ENCODE results near the gene RABGAP1L.

GRCh38 chr1:174131032-174131638 is 28.2 kb upstream of the RABGAP1L start:
- TF ChIP-seq CTCF (IDR thresholded peaks at IDR 0.05) (no peak), POLR2A (IDR thresholded peaks at IDR 0.05) (no peak), EP300 (IDR thresholded peaks at IDR 0.05) (no peak)
